H1 (cell line): Measurements from ENCODE around the gene TIMP3. TPM values are rescaled to one million over a fixed set of nuclear protein-coding genes. Genes with fewer than 3 reads are reported as not detected.

Experiments
- CTCF ChIA-PET: fragments of 300-600 bp; sonication (Branson Sonifier 250); formaldehyde crosslinking; loops from one replicate; lab custom pipeline; 2021; ENCODE audit not compliant: partially characterized antibody; lab: Charles Lee
- POLR2A ChIA-PET: fragments of 300-600 bp; sonication (Branson Sonifier 250); formaldehyde crosslinking; loops from one replicate; lab custom pipeline; 2021; ENCODE audit warnings: inconsistent platforms; ENCODE audit not compliant: partially characterized antibody; lab: Charles Lee
- DNase-seq, 2 experiments: peaks; one replicate each; pipeline versions ENCODE4 v3.0.0 to v3.0.0-alpha.2; 2010 to 2022; ENCODE audit warnings: low spot score in 2 of 2, low read depth in 1 of 2, mixed read lengths in 1 of 2
- FAIRE-seq: peaks from 2 replicates; lab custom pipeline; 2011; peaks lifted over from hg19 to GRCh38; lab: Jason Lieb, UNC
- H2AFZ ChIP-seq: 2 replicates; pipeline ENCODE4 v1.8.1; 2012; ENCODE audit warnings: low read length, inconsistent platforms
- H2AK5ac ChIP-seq: 2 replicates; pipeline ENCODE4 v1.6.1; 2013; ENCODE audit warnings: low read depth, low read length
- H2BK120ac ChIP-seq: replicated peaks from 2 replicates; pipeline ENCODE3; 2013; ENCODE audit warnings: low read depth, low read length, inconsistent platforms
- H2BK12ac ChIP-seq: 2 replicates; pipeline ENCODE4 v1.6.1; 2013; ENCODE audit warnings: low read depth, low read length
- H2BK15ac ChIP-seq: 2 replicates; pipeline ENCODE4 v1.6.1; 2013; ENCODE audit warnings: low read length
- H2BK20ac ChIP-seq: 2 replicates; pipeline ENCODE4 v1.6.1; 2013; ENCODE audit warnings: low read length
- H2BK5ac ChIP-seq: 2 replicates; pipeline ENCODE4 v1.6.1; 2013; ENCODE audit warnings: low read depth, low read length
- H3K14ac ChIP-seq: 2 replicates; pipeline ENCODE4 v1.6.1; 2013; ENCODE audit warnings: inconsistent platforms; ENCODE audit not compliant: insufficient read length
- H3K18ac ChIP-seq: 2 replicates; pipeline ENCODE4 v1.6.1; 2013; ENCODE audit warnings: low read length; ENCODE audit errors: extremely low read depth
- H3K23ac ChIP-seq: 2 replicates; pipeline ENCODE4 v1.6.1; 2013; ENCODE audit warnings: inconsistent platforms; ENCODE audit not compliant: insufficient read length
- H3K23me2 ChIP-seq: 2 replicates; pipeline ENCODE4 v1.6.1; 2013; ENCODE audit warnings: low read depth, low read length
- H3K27ac ChIP-seq: 2 replicates; pipeline ENCODE4 v1.6.1; 2011; ENCODE audit warnings: low read depth, low read length, inconsistent platforms
- H3K27me3 ChIP-seq, 4 experiments: replicated peaks in 1 of 4; 1 replicate in 1 of 4; 2 replicates in 3 of 4; pipeline versions ENCODE4 v1.6.1 to v1.8.1; 2011 to 2013; ENCODE audit warnings: low read length in 3 of 4, mild to moderate bottlenecking in 3 of 4, inconsistent platforms in 2 of 4, mixed read lengths in 2 of 4, moderate library complexity in 1 of 4; ENCODE audit not compliant: control insufficient read depth in 3 of 4, insufficient read depth in 3 of 4; ENCODE audit errors: extremely low read depth in 1 of 4
- H3K36me3 ChIP-seq, 4 experiments: 2 replicates each; pipeline versions ENCODE4 v1.6.1 to v1.8.1; 2011 to 2013; ENCODE audit warnings: mild to moderate bottlenecking in 4 of 4, low read length in 3 of 4, moderate library complexity in 2 of 4, control low read depth in 1 of 4, inconsistent platforms in 1 of 4; ENCODE audit not compliant: insufficient read depth in 4 of 4, control insufficient read depth in 2 of 4
- H3K4ac ChIP-seq: replicated peaks from 2 replicates; pipeline ENCODE3; 2013; ENCODE audit warnings: low read length, low read depth, mixed read lengths, inconsistent platforms; ENCODE audit not compliant: insufficient read length
- H3K4me1 ChIP-seq, 4 experiments: replicated peaks in 1 of 4; 1 replicate in 1 of 4; 2 replicates in 3 of 4; pipeline versions ENCODE4 v1.6.1 to v1.8.1; 2011 to 2013; ENCODE audit warnings: low read length in 3 of 4, inconsistent platforms in 2 of 4, mixed read lengths in 1 of 4; ENCODE audit not compliant: insufficient read depth in 4 of 4, control insufficient read depth in 3 of 4
- H3K4me2 ChIP-seq, 2 experiments: 2 replicates each; pipeline versions ENCODE4 v1.6.1 to v1.8.1; 2011 to 2013; ENCODE audit warnings: low read depth in 2 of 2, low read length in 2 of 2, control low read depth in 1 of 2, inconsistent platforms in 1 of 2, mild to moderate bottlenecking in 1 of 2; ENCODE audit not compliant: insufficient read depth in 1 of 2
- H3K4me3 ChIP-seq, 4 experiments: fragments of 200-600, 300-600 bp in 1 of 4; sonication (generic), shearing (Covaris generic), sonication (Bioruptor Twin) in 1 of 4; 2 replicates each; pipeline versions ENCODE4 v1.5.1 to v1.8.1; 2011 to 2016; ENCODE audit warnings: low read length in 4 of 4, low read depth in 3 of 4, control low read depth in 2 of 4, inconsistent platforms in 2 of 4, mild to moderate bottlenecking in 2 of 4, mixed read lengths in 1 of 4, moderate library complexity in 1 of 4; ENCODE audit not compliant: insufficient read depth in 2 of 4; ENCODE audit errors: extremely low read depth in 1 of 4
- H3K56ac ChIP-seq: replicated peaks from 2 replicates; pipeline ENCODE3; 2013; ENCODE audit warnings: low read depth, mild to moderate bottlenecking, mixed read lengths, low read length, inconsistent platforms; ENCODE audit not compliant: insufficient read length
- H3K79me1 ChIP-seq: 2 replicates; pipeline ENCODE4 v1.6.1; 2013; ENCODE audit warnings: low read depth, low read length, control low read depth
- H3K79me2 ChIP-seq, 2 experiments: 2 replicates each; pipeline versions ENCODE4 v1.6.1 to v1.8.1; 2012 to 2013; ENCODE audit warnings: low read length in 2 of 2, mild to moderate bottlenecking in 2 of 2, inconsistent platforms in 1 of 2; ENCODE audit not compliant: insufficient read depth in 2 of 2, control insufficient read depth in 1 of 2
- H3K9ac ChIP-seq, 4 experiments: replicated peaks in 1 of 4; 1 replicate in 1 of 4; 2 replicates in 3 of 4; pipeline versions ENCODE4 v1.6.1 to v1.8.1; 2011 to 2013; ENCODE audit warnings: low read depth in 3 of 4, low read length in 3 of 4, control low read depth in 2 of 4, mild to moderate bottlenecking in 2 of 4, moderate library complexity in 2 of 4, inconsistent platforms in 1 of 4; ENCODE audit errors: extremely low read depth in 1 of 4
- H3K9me3 ChIP-seq, 2 experiments: 2 replicates each; pipeline versions ENCODE4 v1.6.1 to v1.8.1; 2012 to 2013; ENCODE audit warnings: mild to moderate bottlenecking in 2 of 2, moderate library complexity in 2 of 2, control low read depth in 1 of 2, inconsistent platforms in 1 of 2, low read depth in 1 of 2, low read length in 1 of 2, mixed read lengths in 1 of 2; ENCODE audit not compliant: insufficient read depth in 2 of 2
- H4K20me1 ChIP-seq, 2 experiments: replicated peaks in 1 of 2; 2 replicates each; pipeline versions ENCODE3 to v1.8.1; 2011 to 2013; ENCODE audit warnings: inconsistent platforms in 2 of 2, low read length in 2 of 2, mild to moderate bottlenecking in 1 of 2; ENCODE audit not compliant: insufficient read depth in 2 of 2, control insufficient read depth in 1 of 2
- H4K5ac ChIP-seq: 2 replicates; pipeline ENCODE4 v1.6.1; 2013; ENCODE audit warnings: low read length, low read depth, mixed read lengths, inconsistent platforms; ENCODE audit not compliant: insufficient read length
- H4K8ac ChIP-seq: 2 replicates; pipeline ENCODE4 v1.8.0; 2013; ENCODE audit warnings: mild to moderate bottlenecking, moderate library complexity, low read length, inconsistent platforms; ENCODE audit not compliant: insufficient read depth; ENCODE audit errors: extremely low read depth
- H4K91ac ChIP-seq: replicated peaks from 2 replicates; pipeline ENCODE3; 2013; ENCODE audit warnings: low read length, mixed read lengths, inconsistent platforms; ENCODE audit not compliant: insufficient read length
- CHD2 ChIP-seq: IDR thresholded peaks from 2 replicates; pipeline ENCODE4 v1.6.1; 2012; ENCODE audit warnings: low read length, improper control_type of control experiment
- EGR1 ChIP-seq: IDR thresholded peaks from 2 replicates; pipeline ENCODE4 v1.6.1; 2011; ENCODE audit warnings: low read depth, low read length, borderline replicate concordance
- KDM4A ChIP-seq: IDR thresholded peaks from one replicate; pipeline ENCODE4 v1.7.1; 2012; ENCODE audit warnings: low read depth, mild to moderate bottlenecking, moderate library complexity, low read length, inconsistent platforms; ENCODE audit not compliant: severe bottlenecking
- MAFK ChIP-seq: IDR thresholded peaks from 2 replicates; pipeline ENCODE4 v1.6.1; 2012; ENCODE audit warnings: low read depth, mild to moderate bottlenecking, improper control_type of control experiment, low read length
- POLR2A ChIP-seq, 2 experiments: IDR thresholded peaks; 1 replicate in 1 of 2; 2 replicates in 1 of 2; pipeline ENCODE4 v1.6.1; 2011; ENCODE audit warnings: low read depth in 2 of 2, low read length in 2 of 2, mild to moderate bottlenecking in 2 of 2; ENCODE audit errors: control extremely low read depth in 1 of 2
- POU5F1 ChIP-seq: IDR thresholded peaks from 2 replicates; pipeline ENCODE4 v1.6.1; 2011; ENCODE audit warnings: low read depth, mild to moderate bottlenecking, low read length, moderate library complexity
- RXRA ChIP-seq: IDR thresholded peaks from 2 replicates; pipeline ENCODE4 v1.6.1; 2011; ENCODE audit warnings: low read depth, mild to moderate bottlenecking, low read length, moderate library complexity; ENCODE audit not compliant: insufficient read depth
- SIX5 ChIP-seq: IDR thresholded peaks from 2 replicates; pipeline ENCODE4 v1.6.1; 2011; ENCODE audit warnings: mild to moderate bottlenecking, low read depth, low read length
- TCF12 ChIP-seq: IDR thresholded peaks from 2 replicates; pipeline ENCODE4 v1.6.1; 2011; ENCODE audit warnings: low read depth, mild to moderate bottlenecking, low read length
- WGBS, 2 experiments: shearing (Covaris generic) in 1 of 2; methylation state at CpG; one replicate each; pipeline versions ENCODE4 v1.1.6 to v1.1.7; 2013 to 2015; ENCODE audit warnings: low lambda C conversion rate in 2 of 2, mixed read lengths in 2 of 2, inconsistent platforms in 1 of 2, low coverage in 1 of 2, missing lambda C conversion rate in 1 of 2; ENCODE audit not compliant: insufficient replicate concordance in 2 of 2, insufficient coverage in 1 of 2, insufficient read length in 1 of 2; ENCODE audit errors: extremely low coverage in 1 of 2, missing lambda C conversion rate in 1 of 2; 5-methylcytosine and 5-hydroxymethylcytosine counted together
- polyA plus RNA-seq, 7 experiments: library from polyadenylated mRNA; depleted of rRNA in 3 of 7; stranded (reverse) in 5 of 7; unstranded in 2 of 7; fragments of >200 nt in 5 of 7; fragments of 200-250 nt in 2 of 7; gene quantifications; 1 replicate in 5 of 7; 2 replicates in 1 of 7; 4 replicates in 1 of 7; pipeline versions ENCODE4 v1.2.1 to v1.2.3, GENCODE V29; 2011 to 2013; ENCODE audit warnings: missing spikeins in 2 of 7, mixed read lengths in 2 of 7
- total RNA-seq: library from RNA; stranded (reverse); fragmentation: NEBNext Ultra II Directional; extraction: Animal tissue kit (Norgen Biotek cat#: 25700); gene quantifications from 2 replicates; pipeline ENCODE4 v1.2.1, GENCODE V29; 2021
- TF ChIP-seq, protein P1 (sequence below): IDR thresholded peaks from 2 replicates; pipeline ENCODE4 v1.6.1; 2012; ENCODE audit warnings: low read length, inconsistent platforms
- TF ChIP-seq, protein P2 (sequence below): IDR thresholded peaks from 2 replicates; pipeline ENCODE4 v1.6.1; 2012; ENCODE audit warnings: inconsistent platforms

Gene TIMP3
- total and polyA plus RNA-seq, 2 of the 8 experiments (the other 6 are each of a cell fraction or from before 2014, with no cell fraction given): 1.3 to 4.7 TPM

DNA sequence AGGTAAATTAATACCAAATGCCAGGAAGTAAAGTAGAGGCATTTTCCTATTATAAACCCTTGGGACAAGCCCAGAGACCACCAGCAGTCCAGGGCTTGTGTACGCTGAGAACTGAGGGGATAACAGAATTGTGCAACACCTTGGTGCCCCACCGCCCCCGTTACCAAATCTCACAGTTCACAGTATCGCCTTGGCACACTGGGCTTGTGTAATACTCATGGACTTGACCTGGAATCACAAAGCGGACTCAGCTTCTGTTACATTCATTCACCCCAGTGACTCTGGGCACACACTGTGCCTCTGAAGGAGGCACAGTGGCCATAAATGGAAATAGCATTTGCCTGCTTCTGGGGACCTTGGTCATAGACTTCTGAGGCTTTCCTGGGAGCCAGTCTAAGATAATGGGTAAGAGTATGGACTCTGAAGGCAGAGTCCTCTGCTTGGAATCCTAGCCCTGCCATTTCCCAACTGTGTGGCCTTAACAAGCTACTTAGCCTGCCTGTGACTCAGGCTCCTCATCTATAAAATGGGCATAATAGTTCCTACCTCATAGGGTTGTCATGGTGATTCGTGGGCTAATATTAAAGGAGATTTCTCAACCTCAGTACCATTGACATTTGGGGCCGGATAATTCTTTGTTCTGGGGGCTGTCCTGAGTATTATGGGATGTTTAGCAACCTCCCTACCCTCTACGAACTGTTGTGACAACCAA lies 53.7 kb downstream of the TIMP3 start:
- Histone ChIP-seq H3K4me1 (no peaks in the 10 kb centered on the region), H3K9ac (no peak overlapping the region), H3K14ac (no peak overlapping the region), H2BK5ac (no peak overlapping the region), H4K8ac (no peak overlapping the region), H4K91ac (no peak overlapping the region), H3K27me3 (no peaks in the 10 kb centered on the region), H2BK20ac (no peak overlapping the region), H3K23ac (no peak overlapping the region), H3K36me3 (peaks cover 0 to 10% (median 3%) of the 10 kb centered on the region in 4 experiments; a peak in 5 of 8 replicates), H3K4me2 (no peak overlapping the region), H2BK12ac (no peak overlapping the region), H3K27ac (no peak overlapping the region), H3K18ac (no peak overlapping the region), H2BK15ac (no peak overlapping the region), H4K20me1 (peaks cover 0 to 2% of the 10 kb centered on the region in 2 experiments), H3K4me3 (no peak overlapping the region), H4K5ac (no peak overlapping the region), H3K23me2 (no peaks in the 10 kb centered on the region), H3K9me3 (no peaks in the 10 kb centered on the region), H2AFZ (no peak overlapping the region), H3K4ac (no peak overlapping the region), H3K79me1 (no peaks in the 10 kb centered on the region; the same call in 1 of the 2 replicates), H3K79me2 (no peaks in the 10 kb centered on the region)
- ChIA-PET CTCF (no interaction called here), POLR2A (no interaction called here)
- FAIRE-seq (no peak), DNase-seq (no peak)
- WGBS, 2 experiments: 86% methylated on average over 8 of the region's 8 CpGs; no CpG with 5 or more reads in 1 of the 2 experiments
- TF ChIP-seq SIX5 (no peak), KDM4A (no peak), CHD2 (no peak), MAFK (no peak), POU5F1 (no peak), POLR2A (IDR thresholded peaks at IDR 0.05; ENCODE audit: control extremely low read depth in 1 of 2, low read depth in 2 of 2, low read length in 2 of 2) (no peak), RXRA (no peak), TCF12 (no peak), EGR1 (no peak)
- TF ChIP-seq, protein P1, sequence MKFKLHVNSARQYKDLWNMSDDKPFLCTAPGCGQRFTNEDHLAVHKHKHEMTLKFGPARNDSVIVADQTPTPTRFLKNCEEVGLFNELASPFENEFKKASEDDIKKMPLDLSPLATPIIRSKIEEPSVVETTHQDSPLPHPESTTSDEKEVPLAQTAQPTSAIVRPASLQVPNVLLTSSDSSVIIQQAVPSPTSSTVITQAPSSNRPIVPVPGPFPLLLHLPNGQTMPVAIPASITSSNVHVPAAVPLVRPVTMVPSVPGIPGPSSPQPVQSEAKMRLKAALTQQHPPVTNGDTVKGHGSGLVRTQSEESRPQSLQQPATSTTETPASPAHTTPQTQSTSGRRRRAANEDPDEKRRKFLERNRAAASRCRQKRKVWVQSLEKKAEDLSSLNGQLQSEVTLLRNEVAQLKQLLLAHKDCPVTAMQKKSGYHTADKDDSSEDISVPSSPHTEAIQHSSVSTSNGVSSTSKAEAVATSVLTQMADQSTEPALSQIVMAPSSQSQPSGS: no peak
- TF ChIP-seq, protein P2, sequence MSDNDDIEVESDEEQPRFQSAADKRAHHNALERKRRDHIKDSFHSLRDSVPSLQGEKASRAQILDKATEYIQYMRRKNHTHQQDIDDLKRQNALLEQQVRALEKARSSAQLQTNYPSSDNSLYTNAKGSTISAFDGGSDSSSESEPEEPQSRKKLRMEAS: no peak
- TF ChIP-seq, all 59 proteins: peak for 0
- Histone ChIP-seq H2BK120ac (no peak overlapping the region), H3K56ac (no peak overlapping the region), H2AK5ac (no peak overlapping the region)
